A673 (cell line): ENCODE data around the gene TMEM170A. TPM values are rescaled to one million over a fixed set of nuclear protein-coding genes. Genes with fewer than 3 reads are reported as not detected.

Source experiments
- BruUV-seq: library from RNA; stranded (reverse); fragments of 400-500 nt; replicated peaks from 2 replicates; lab custom pipeline; 2021; lab: Mats Ljungman, UMichigan
- CTCF ChIA-PET: fragments of 300-600 bp; sonication (Branson Sonifier 250); formaldehyde crosslinking; loops from one replicate; lab custom pipeline; 2022; ENCODE audit warnings: antibody characterized with exemption; lab: Charles Lee
- POLR2A ChIA-PET: fragments of 300-600 bp; sonication (Branson Sonifier 250); formaldehyde crosslinking; loops from one replicate; lab custom pipeline; 2022; ENCODE audit warnings: antibody characterized with exemption; ENCODE audit not compliant: low non-redundant PET; lab: Charles Lee
- DNase-seq: peaks from one replicate; pipeline ENCODE4 v3.0.0-alpha.2; 2015; ENCODE audit warnings: low spot score
- H3K27ac ChIP-seq: fragments of 200-600 bp; sonication (generic); 2 replicates; pipeline ENCODE4 v1.5.1; 2016; ENCODE audit warnings: mixed run types, low read depth, mild to moderate bottlenecking, mixed read lengths, antibody characterized with exemption, low read length; ENCODE audit not compliant: poor library complexity, severe bottlenecking
- H3K27me3 ChIP-seq: fragments of 200-600 bp; sonication (generic); replicated peaks from 2 replicates; pipeline ENCODE4 v1.6.1; 2017; ENCODE audit warnings: mixed run types, low read depth, mild to moderate bottlenecking, mixed read lengths, antibody characterized with exemption, low read length; ENCODE audit not compliant: insufficient read depth, poor library complexity
- H3K36me3 ChIP-seq: fragments of 200-600 bp; sonication (generic); 2 replicates; pipeline ENCODE4 v1.6.1; 2016; ENCODE audit warnings: mixed run types, mild to moderate bottlenecking, mixed read lengths, antibody characterized with exemption, low read length; ENCODE audit not compliant: insufficient read depth, poor library complexity, severe bottlenecking
- H3K4me1 ChIP-seq: fragments of 200-600 bp; sonication (generic); 2 replicates; pipeline ENCODE4 v1.6.1; 2017; ENCODE audit warnings: mixed run types, mild to moderate bottlenecking, mixed read lengths, antibody characterized with exemption, low read length; ENCODE audit not compliant: insufficient read depth, poor library complexity, severe bottlenecking
- H3K4me3 ChIP-seq: fragments of 200-600 bp; sonication (generic); 2 replicates; pipeline ENCODE4 v1.5.1; 2016; ENCODE audit warnings: low read depth, mixed run types, mild to moderate bottlenecking, mixed read lengths, low read length; ENCODE audit not compliant: poor library complexity, severe bottlenecking
- H3K9me3 ChIP-seq: fragments of 200-600 bp; sonication (generic); 2 replicates; pipeline ENCODE4 v1.6.1; 2016; ENCODE audit warnings: mixed run types, low read depth, mild to moderate bottlenecking, mixed read lengths, antibody characterized with exemption, low read length; ENCODE audit not compliant: poor library complexity, severe bottlenecking
- CTCF ChIP-seq: fragments of 300-800, 200-600 bp; sonication (generic); conservative IDR thresholded peaks from 2 replicates; pipeline ENCODE4 v1.5.1; 2017; ENCODE audit warnings: low read depth, mild to moderate bottlenecking, antibody characterized with exemption, low read length, moderate library complexity, mixed read lengths
- EZH2 ChIP-seq: fragments of 200-600 bp; sonication (generic); IDR thresholded peaks from 2 replicates; pipeline ENCODE4 v1.6.1; 2017; ENCODE audit warnings: borderline replicate concordance, low read depth, mild to moderate bottlenecking, mixed read lengths, antibody characterized with exemption, low read length; ENCODE audit not compliant: poor library complexity, severe bottlenecking
- intact Hi-C: fragments of 100-400 bp; cut with micrococcal nuclease; formaldehyde crosslinking; loops from one replicate; pipeline ENCODE4 v1.10.0; 2022; ENCODE audit not compliant: unreplicated experiment
- total RNA-seq: library from RNA; stranded (reverse); gene quantifications from 2 replicates; pipeline ENCODE4 v1.2.3, GENCODE V29; 2021

TMEM170A gene
- total RNA-seq, 1 experiment from 2014 or later, result 25.9 TPM

DNA sequence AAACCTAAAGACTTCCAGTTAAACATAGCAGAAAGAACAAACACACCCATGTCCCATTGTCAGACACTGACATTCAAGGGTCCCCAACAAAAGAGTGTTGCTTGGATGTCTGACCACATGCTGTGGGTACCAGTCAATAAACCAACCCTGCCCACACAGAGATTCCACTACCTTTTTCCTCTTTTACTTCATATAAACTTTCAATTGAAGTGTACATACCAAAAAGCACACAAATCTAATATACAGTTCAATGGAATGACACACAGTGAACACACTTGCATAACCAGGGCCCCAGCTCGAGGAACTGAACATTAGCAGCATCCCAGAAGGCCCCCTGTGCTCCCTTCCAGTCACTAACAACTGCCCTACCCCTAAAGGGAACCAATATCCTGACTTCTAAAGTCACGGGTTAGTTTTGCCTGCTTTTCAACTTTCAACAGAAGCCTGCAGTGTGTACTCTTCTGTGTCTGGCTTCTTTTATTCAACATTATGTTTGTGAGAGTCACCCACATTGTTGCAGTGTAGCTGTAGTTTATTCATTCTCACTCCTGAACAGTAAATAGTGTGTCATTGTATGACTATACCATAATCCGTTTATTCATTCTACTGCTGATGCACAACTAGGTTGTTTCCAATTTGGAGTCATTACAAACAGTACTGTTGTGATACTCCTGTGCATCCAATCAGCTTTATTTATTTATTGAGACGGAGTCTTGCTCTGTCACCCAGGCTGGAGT, 49.2 kb downstream of the TMEM170A start:
- Histone ChIP-seq H3K4me1 (peaks cover 19% of the 10 kb centered on the region), H3K36me3 (peaks cover 21% of the 10 kb centered on the region), H3K9me3 (no peaks in the 10 kb centered on the region), H3K27ac (no peak overlapping the region), H3K27me3 (no peaks in the 10 kb centered on the region), H3K4me3 (no peak overlapping the region)
- POLR2A ChIA-PET, result no interaction called here
- CTCF ChIA-PET, result no interaction called here
- BruUV-seq, result no TSS peak
- TF ChIP-seq EZH2, result no peak
- TF ChIP-seq CTCF, result no peak
- DNase-seq, result no peak
- intact Hi-C loops, result no loop called here

DNA sequence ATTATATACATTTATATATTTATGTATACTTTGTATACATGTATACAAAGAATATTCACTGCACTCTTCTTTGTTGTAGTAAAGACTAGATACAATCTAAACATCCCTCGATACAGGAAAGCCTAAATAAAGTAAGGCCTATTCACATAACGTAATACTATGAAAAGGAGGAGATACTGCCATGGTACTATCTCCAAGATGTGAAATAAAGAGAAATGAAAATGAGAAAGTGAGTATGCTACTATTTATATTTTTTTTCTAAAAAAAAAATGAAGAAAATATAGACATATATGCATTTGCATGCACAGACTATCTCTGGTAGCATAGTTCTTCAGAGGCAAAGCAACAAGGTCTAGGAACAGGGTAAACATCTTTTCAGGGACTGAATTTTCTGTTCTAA, 50.5 kb downstream of the TMEM170A start:
- TF ChIP-seq EZH2, result no peak
- Histone ChIP-seq H3K4me1 (peaks cover 5% of the 10 kb centered on the region), H3K27me3 (no peaks in the 10 kb centered on the region), H3K27ac (no peak overlapping the region), H3K4me3 (no peak overlapping the region), H3K36me3 (peaks cover 35% of the 10 kb centered on the region), H3K9me3 (no peaks in the 10 kb centered on the region)
- DNase-seq, result no peak
- intact Hi-C loops, result no loop called here
- no TSS peak for BruUV-seq
- POLR2A ChIA-PET, result no interaction called here
- CTCF ChIA-PET, result no interaction called here

- Histone ChIP-seq H3K36me3 (peaks cover 26% of the 10 kb centered on the region), H3K4me1 (peaks cover 9% of the 10 kb centered on the region), H3K9me3 (no peaks in the 10 kb centered on the region), H3K4me3 (no peak overlapping the region), H3K27me3 (no peaks in the 10 kb centered on the region), H3K27ac (no peak overlapping the region)
- DNase-seq, result no peak
- intact Hi-C loops, result loop anchor here (10.0 kb wide), 1 partner anchor 358 kb away; no protein-coding TSS in a partner anchor
- TF ChIP-seq EZH2, result no peak
- TF ChIP-seq CTCF, result no peak
- ChIA-PET POLR2A (no interaction called here), CTCF (no interaction called here)
- BruUV-seq, result no TSS peak
Measured at GRCh38 chr16:75406943-75407342, 57.5 kb downstream of the TMEM170A start.
